ENCODE results near the gene FANCC.

DNA sequence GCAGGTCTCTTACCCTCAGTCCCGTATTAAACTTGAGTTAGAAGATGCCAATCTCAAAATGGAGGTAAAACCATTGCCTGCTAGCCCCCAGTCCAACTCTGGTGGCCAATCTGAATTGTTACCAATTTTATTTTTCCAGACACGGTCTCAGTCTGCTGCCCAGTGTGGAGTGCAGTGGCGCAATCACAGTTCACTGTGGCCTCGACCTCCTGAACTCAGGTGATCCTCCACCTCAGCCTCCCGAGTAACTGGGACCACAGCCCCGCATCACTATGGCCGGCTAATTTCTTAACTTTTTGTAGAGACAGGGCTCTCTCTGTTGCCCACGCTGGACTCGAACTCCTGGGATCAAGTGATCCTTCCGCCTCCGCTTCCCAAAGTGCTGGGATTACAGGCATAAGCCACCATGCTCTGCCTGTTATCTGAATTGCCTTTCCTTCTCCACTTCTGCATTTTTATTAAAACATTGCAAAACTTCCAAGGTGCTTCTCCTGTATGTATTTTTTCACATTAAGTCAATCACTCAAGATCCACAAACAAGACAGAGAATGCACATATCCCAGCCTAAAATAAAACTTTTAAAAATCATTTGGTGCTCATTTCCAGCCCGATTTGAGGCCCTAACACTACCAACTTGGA lies 2.3 kb downstream of the FANCC start:
- TF ChIP-seq SUZ12 (IDR thresholded peaks at IDR 0.05) (no peak), SP1 (IDR thresholded peaks at IDR 0.05) (no peak), L3MBTL2 (conservative IDR thresholded peaks at IDR 0.05) (no peak), HDGF (IDR thresholded peaks at IDR 0.05; ENCODE audit: borderline replicate concordance) (no peak)

Data from HEK293T (cell line).